ENCODE measurements around the gene PIP5K1B.

DNA sequence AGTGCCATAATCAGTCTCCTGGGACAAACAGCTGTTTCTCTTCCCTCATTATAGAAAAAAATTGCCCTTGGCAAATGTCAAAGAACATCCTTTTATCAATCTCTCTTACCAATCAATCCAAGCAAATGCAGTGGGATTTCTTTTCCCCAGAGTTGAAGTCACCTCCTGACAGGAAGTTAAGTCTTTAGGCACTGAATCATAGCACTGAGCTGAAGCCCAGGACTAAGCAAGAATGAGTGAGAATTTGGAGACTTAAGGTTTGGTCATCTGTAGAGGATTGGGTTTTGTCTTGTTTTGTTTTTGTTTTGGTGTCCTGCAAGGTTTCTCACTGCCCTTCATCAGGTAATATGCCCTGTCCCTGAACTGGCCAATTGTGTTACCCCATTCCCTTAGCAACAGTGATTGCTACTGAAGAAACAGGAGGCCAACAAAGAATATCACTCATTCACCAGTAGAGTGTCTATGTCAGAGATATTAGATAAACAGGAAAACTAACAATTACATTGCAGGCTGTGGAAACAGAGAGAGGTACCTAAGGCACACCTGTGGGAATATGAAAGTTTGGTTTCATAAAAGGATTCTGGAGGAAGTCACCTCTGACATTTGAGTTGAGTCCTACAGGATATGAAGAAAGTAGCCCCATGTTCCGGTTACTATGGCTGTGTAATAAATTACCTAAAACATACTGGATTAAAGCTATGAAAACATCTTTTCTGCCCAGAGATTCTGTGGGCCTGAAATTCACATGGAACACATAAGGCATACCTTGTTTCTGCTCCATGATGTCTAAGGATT lies 326.0 kb downstream of the PIP5K1B start:
- TF ChIP-seq EP300 (IDR thresholded peaks at IDR 0.05) (no peak), POLR2AphosphoS5 (IDR thresholded peaks at IDR 0.05) (no peak), POLR2A (IDR thresholded peaks at IDR 0.05) (no peak)
- TF ChIP-seq, protein P1, sequence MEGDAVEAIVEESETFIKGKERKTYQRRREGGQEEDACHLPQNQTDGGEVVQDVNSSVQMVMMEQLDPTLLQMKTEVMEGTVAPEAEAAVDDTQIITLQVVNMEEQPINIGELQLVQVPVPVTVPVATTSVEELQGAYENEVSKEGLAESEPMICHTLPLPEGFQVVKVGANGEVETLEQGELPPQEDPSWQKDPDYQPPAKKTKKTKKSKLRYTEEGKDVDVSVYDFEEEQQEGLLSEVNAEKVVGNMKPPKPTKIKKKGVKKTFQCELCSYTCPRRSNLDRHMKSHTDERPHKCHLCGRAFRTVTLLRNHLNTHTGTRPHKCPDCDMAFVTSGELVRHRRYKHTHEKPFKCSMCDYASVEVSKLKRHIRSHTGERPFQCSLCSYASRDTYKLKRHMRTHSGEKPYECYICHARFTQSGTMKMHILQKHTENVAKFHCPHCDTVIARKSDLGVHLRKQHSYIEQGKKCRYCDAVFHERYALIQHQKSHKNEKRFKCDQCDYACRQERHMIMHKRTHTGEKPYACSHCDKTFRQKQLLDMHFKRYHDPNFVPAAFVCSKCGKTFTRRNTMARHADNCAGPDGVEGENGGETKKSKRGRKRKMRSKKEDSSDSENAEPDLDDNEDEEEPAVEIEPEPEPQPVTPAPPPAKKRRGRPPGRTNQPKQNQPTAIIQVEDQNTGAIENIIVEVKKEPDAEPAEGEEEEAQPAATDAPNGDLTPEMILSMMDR (IDR thresholded peaks at IDR 0.05), result no peak

Measured in sigmoid colon (tissue), 4 donors.